GM21529 (cell line): ENCODE measurements around the gene TATDN3.
A peak's percentile ranks its signal among the peaks of the same experiment; 100 is the strongest.
"Not testable (repeated sequence)": the region's sequence is repeated elsewhere in the genome, so short reads cannot be mapped to it uniquely, and the experiment has no call there.

Experiments used
- ATAC-seq: cut with Tn5 transposase; IDR thresholded peaks from one replicate; pipeline ENCODE4 v1.9.1; 2021; ENCODE audit not compliant: unreplicated experiment

Gene TATDN3

DNA sequence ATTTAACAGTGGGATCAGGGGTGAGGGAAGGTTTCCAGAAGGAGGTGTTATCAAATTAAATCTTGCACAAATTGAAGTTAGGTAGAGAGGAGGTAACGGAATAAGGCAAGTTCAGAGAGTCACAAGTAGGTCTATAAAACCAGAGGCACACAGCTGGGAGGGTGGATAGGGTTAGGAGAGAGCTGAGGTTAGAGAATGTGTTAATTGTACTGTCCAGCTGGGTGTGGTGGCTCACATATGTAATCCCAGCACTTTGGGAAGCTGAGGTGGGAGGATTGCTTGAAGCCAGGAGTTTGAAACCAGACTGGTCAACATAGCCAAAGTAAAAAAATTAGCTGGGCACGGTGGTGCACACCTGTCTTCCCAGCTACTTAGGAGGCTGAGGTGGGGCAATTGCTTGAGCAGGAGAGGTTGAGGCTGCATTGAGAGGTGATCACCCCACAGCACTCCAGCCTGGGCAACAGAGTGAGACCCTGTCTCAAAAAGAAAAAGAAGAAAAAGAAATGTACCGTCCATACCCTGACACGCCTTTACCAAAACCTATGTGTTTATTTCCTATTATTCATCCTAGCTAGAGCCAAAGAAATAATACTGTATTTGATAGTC lies 35.6 kb downstream of the TATDN3 start:
- ATAC-seq, result no peak

GRCh38 chr1:212827831-212828278 lies 36.2 kb downstream of the TATDN3 start:
- ATAC-seq, result no peak

GRCh38 chr1:212828395-212828794 lies 36.7 kb downstream of the TATDN3 start:
- ATAC-seq, result no peak

GRCh38 chr1:212833211-212834207 lies 41.8 kb downstream of the TATDN3 start:
- peak; percentile 85 for ATAC-seq

DNA sequence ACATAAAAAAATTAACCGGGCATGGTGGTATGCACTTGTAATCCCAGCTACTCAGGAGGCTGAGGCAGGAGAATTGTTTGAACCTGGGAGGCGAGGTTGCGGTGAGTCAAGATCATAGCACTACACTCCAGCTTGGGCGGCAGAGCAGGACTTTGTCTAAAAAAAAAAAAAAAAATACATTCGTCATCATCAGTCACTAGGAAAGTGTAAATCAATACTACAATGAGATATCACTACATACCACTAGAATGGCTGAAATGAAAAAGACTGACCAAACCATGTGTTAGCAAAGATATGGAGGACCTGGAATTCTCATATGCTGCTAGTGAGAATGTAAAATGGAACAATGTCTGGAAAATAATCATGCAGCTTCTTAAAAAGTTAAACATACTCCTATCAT lies 46.5 kb downstream of the TATDN3 start:
- no peak for ATAC-seq

GRCh38 chr1:212844521-212844920 lies 52.8 kb downstream of the TATDN3 start:
- not testable (repeated sequence) for ATAC-seq

DNA sequence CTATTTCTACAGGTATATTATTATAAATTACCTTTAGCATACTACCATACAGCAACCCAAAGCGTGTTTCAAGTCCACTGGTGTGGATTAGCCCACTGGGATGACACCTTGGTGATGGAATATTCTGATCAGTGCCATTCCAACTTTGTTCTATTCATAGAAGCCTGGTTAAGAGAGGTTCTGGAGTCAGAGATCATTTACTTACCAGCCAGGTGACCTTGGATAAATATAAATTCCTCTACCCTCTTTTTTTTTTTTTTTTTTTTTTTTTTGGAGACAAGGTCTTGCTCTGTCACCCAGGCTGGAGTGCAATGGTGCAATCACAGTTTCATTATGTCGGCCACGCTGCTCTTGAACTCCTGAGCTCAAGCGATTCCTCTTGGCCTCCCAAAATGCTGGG lies 55.9 kb downstream of the TATDN3 start, which contains the start of gene SPATA45:
Gene SPATA45 (minus strand): TSS at position 101 of the 400 bp plus-strand sequence. CDS start 11,500 bp downstream, outside the sequence.
- no peak for ATAC-seq

DNA sequence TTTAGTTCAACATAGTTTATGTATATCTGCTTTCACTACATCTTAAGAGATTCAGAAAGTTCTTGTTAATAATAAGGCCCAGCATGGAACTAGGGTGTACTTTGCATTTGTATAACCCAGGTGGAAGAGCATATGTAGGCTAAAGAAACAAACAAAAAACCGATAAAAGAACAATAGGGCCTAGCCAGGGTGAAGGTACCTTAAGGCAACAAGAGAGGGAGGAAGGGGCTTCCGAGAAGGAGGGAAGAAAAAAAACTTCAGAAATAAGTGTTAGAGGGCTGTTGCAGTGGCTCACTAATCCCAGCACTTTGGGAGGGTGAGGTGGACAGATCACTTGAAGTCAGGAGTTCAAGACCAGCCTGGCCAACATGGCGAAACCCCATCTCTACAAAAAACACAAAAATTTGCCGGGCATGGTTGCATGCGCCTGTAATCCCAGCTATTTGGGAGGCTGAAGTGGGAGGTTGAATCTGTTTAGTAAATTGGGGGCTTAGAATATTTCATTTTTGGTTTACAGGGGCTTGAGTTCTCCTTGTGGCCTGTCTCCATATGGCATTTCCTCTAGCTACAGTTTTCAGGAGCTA lies 60.5 kb downstream of the TATDN3 start:
- no peak for ATAC-seq

DNA sequence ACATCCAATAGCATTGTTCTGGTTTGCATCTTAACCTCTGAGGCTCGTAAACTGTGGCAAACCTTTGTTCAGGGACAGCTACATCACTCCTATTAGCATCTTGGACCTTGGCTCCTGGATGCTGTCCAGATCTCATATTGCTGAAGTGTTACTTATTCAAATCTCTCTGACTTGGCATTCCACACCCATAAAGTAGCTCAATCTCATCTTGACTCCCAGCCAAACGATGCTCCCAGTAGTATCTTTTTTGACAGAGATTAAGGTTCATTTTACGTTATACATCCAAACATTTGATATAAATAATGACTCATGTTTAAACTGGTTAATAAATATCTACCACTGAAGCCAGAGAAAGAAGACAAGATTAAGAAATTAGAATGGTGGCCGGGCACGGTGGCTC lies 62.0 kb downstream of the TATDN3 start:
- no peak for ATAC-seq

DNA sequence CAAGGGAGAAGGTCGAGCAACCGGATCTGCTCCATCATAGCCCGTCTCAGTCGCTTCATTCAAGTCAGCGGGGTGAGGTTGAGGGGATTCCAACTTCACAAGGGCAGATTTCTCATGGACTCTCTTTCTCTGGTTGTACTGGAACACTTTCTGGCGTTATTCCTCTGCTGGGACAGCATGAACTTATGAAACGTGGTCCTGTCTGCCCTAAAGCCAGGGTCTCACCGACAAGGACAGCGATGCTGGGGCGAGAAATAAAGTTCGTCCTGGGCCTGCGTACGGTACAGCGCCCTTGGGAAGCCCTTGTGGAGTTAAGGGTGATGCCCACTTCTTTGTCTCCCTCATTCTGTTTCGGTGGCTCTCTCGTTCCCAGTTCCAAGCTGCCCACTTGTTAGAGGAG lies 65.1 kb downstream of the TATDN3 start:
- no peak for ATAC-seq

GRCh38 chr1:212857992-212858460 lies 66.3 kb downstream of the TATDN3 start, which contains the start of gene FLVCR1:
Gene FLVCR1, plus strand, starts transcription at chr1:212858275. Its CDS starts 178 bp downstream, at chr1:212858453.
- ATAC-seq, result peak; percentile 96

DNA sequence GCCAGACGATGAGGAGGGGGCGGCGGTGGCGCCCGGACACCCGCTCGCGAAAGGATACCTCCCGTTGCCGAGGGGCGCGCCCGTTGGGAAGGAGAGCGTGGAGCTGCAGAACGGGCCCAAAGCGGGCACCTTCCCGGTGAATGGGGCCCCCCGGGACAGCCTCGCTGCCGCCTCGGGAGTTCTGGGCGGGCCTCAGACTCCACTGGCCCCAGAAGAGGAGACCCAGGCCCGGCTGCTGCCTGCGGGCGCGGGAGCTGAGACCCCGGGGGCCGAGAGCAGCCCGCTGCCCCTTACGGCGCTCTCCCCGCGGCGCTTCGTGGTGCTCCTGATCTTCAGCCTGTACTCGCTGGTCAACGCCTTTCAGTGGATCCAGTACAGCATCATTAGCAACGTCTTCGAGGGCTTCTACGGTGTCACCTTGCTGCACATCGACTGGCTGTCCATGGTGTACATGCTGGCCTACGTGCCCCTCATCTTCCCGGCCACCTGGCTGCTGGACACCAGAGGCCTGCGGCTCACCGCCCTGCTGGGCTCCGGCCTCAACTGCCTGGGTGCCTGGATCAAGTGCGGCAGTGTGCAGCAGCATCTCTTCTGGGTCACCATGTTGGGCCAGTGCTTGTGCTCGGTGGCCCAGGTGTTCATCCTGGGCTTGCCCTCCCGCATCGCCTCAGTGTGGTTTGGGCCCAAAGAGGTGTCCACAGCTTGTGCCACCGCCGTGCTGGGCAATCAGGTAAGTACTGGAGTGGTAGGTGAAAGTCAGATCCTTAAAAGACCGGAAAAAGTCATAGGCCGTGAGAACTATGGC lies 67.0 kb downstream of the TATDN3 start:
- ATAC-seq, result peak; percentile 22

DNA sequence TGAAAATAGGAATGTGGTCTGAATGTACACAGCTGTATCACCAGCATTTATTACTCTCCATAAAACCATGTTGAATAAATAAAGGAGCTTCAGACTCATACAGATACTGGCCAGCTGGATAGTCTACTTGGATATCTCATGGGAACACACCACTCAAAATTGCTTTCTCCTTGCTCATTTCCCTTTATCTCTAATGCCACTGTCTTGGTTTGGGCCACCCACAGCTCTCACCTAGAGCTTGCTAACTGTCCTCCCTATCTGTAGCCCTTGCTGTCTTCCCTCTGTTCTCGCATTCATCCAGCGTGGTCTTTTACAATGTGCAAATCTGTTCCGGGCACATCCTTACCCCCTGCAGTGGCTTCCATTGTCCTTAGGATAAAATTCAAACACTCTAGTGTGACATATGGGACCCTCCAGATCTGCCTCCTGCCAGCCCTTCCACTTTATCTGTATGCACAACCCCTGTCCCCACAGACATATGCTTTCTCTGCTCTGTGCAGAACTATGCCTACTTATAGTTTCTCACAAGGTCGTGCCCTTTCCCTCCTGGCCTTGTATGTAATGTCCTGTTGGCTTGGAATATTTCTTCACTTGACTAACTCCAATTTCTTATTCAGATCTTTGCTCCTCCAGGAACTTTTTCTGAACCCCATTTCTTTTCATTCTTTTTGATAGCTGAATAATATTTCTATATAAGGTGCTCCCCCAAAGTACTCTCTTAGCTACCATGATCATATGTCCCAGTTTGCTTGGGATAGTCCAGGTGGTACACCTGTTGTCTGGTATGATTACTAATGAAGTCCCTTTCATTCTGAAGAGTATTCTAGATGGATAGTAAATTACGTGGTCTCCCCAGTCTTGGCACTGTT lies 69.3 kb downstream of the TATDN3 start:
- ATAC-seq, result no peak

GRCh38 chr1:212862111-212862690 lies 70.5 kb downstream of the TATDN3 start:
- no peak for ATAC-seq

DNA sequence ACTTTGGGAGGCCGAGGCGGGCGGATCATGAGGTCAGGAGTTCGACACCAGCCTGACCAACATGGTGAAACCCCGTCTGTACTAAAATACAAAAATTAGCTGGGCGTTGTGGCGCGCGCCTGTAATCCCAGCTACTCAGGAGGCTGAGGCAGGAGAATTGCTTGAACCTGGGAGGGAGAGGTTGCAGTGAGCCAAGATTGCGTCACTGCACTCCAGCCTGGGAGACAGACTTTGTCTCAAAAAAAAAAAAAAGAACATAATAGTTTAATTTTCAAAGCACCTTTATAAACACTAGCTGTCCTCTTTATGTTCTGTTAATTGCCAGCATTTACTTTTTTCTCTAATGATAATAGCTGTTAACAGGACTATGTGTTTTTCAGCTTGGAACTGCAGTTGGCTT lies 71.7 kb downstream of the TATDN3 start:
- ATAC-seq, result not testable (repeated sequence)

DNA sequence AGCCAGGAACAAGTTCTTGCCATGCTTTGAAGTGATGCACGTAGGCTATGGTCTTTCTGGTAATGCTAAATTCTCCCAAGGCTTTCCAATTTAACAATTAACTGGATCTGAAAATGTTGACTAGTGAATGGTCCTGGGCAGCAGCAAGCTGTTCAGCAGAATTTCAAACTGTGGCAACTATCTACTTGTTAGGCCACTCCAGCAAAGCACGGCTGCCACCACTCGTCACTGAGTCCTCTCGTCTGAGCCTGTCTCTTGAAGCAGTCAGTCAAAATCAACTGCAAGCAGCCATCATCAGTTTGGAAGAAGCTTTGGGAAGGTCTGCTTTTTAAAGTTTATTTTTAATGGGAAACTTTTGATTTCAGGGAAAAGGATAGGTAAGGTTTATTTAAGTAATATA lies 72.5 kb downstream of the TATDN3 start:
- no peak for ATAC-seq
